Keratinocyte (primary cell): ENCODE data around the gene CAPN1. TPM values are rescaled to one million over a fixed set of nuclear protein-coding genes. Genes with fewer than 3 reads are reported as not detected.
"Not testable (repeated sequence)": the region's sequence is repeated elsewhere in the genome, so short reads cannot be mapped to it uniquely, and the experiment has no call there.

Experiments used
- DNase-seq: peaks from one replicate; pipeline ENCODE4 v3.0.0-alpha.2; 2011; ENCODE audit warnings: low read depth, missing footprints, low spot score
- FAIRE-seq: peaks from 2 replicates; lab custom pipeline; 2011; peaks lifted over from hg19 to GRCh38; lab: Jason Lieb, UNC
- H2AFZ ChIP-seq: 2 replicates; pipeline ENCODE4 v1.6.0; 2012; ENCODE audit warnings: low read length, control low read depth, inconsistent platforms; ENCODE audit not compliant: control insufficient read depth
- H3K27ac ChIP-seq: 2 replicates; pipeline ENCODE4 v1.5.1; 2011; ENCODE audit warnings: low read length; ENCODE audit not compliant: control insufficient read depth, insufficient read depth
- H3K27me3 ChIP-seq: 3 replicates; pipeline ENCODE4 v1.6.0; 2011; ENCODE audit warnings: low read length; ENCODE audit not compliant: control insufficient read depth, insufficient read depth; ENCODE audit errors: extremely low read depth
- H3K36me3 ChIP-seq, 2 experiments: 2 replicates in 1 of 2; 3 replicates in 1 of 2; pipeline ENCODE4 v1.5.1; 2011; ENCODE audit warnings: low read length in 2 of 2, mild to moderate bottlenecking in 1 of 2; ENCODE audit not compliant: control insufficient read depth in 2 of 2, insufficient read depth in 2 of 2; ENCODE audit errors: extremely low read depth in 1 of 2
- H3K4me1 ChIP-seq: 3 replicates; pipeline ENCODE4 v1.5.1; 2011; ENCODE audit warnings: low read length; ENCODE audit not compliant: control insufficient read depth, insufficient read depth; ENCODE audit errors: extremely low read depth
- H3K4me2 ChIP-seq: 3 replicates; pipeline ENCODE4 v1.6.0; 2011; ENCODE audit warnings: low read depth, low read length; ENCODE audit not compliant: control insufficient read depth, insufficient read depth; ENCODE audit errors: extremely low read depth
- H3K4me3 ChIP-seq, 3 experiments: fragments of 200-600 bp in 1 of 3; sonication (generic) in 1 of 3; 2 replicates in 2 of 3; 3 replicates in 1 of 3; pipeline ENCODE4 v1.5.1; 2011 to 2016; ENCODE audit warnings: low read length in 3 of 3, mild to moderate bottlenecking in 3 of 3, control low read depth in 2 of 3, inconsistent platforms in 1 of 3, low read depth in 1 of 3, mixed read lengths in 1 of 3, mixed run types in 1 of 3, moderate library complexity in 1 of 3; ENCODE audit not compliant: control insufficient read depth in 2 of 3, insufficient read depth in 2 of 3; ENCODE audit errors: extremely low read depth in 1 of 3
- H3K79me2 ChIP-seq: 2 replicates; pipeline ENCODE4 v1.6.0; 2012; ENCODE audit warnings: low read length; ENCODE audit not compliant: control insufficient read depth, insufficient read depth
- H3K9ac ChIP-seq: 3 replicates; pipeline ENCODE4 v1.6.0; 2011; ENCODE audit warnings: low read length; ENCODE audit not compliant: control insufficient read depth, insufficient read depth; ENCODE audit errors: extremely low read depth
- H3K9me1 ChIP-seq: 3 replicates; pipeline ENCODE4 v1.6.0; 2011; ENCODE audit warnings: low read length; ENCODE audit not compliant: control insufficient read depth, insufficient read depth; ENCODE audit errors: extremely low read depth
- H3K9me3 ChIP-seq: 2 replicates; pipeline ENCODE4 v1.5.1; 2012; ENCODE audit warnings: low read depth, low read length; ENCODE audit not compliant: control insufficient read depth
- H4K20me1 ChIP-seq: 3 replicates; pipeline ENCODE4 v1.6.0; 2011; ENCODE audit warnings: low read length; ENCODE audit not compliant: control insufficient read depth, insufficient read depth; ENCODE audit errors: extremely low read depth
- EZH2 ChIP-seq: IDR thresholded peaks from one replicate; pipeline ENCODE4 v1.6.1; 2012; ENCODE audit warnings: inconsistent platforms, mild to moderate bottlenecking, low read length, moderate library complexity
- dilution Hi-C: fragments of 300-500 bp; cut with MboI; formaldehyde crosslinking; loops from one replicate; pipeline ENCODE4 v1.7.0; 2020; ENCODE audit warnings: low sequenced_read_pairs; ENCODE audit not compliant: extremely low pct_ligation_motif_present
- polyA plus RNA-seq, 5 experiments: library from polyadenylated mRNA; depleted of rRNA in 3 of 5; stranded (reverse) in 3 of 5; stranded (forward) in 1 of 5; unstranded in 1 of 5; fragments of >200 nt; gene quantifications; 1 replicate in 1 of 5; 2 replicates in 3 of 5; 3 replicates in 1 of 5; pipeline versions ENCODE4 v1.2.1 to v1.2.3, GENCODE V29; 2011 to 2012; ENCODE audit warnings: missing spikeins in 2 of 5, low read depth in 1 of 5, low replicate concordance in 1 of 5
- TF ChIP-seq, protein P1 (sequence below), 3 experiments: IDR thresholded peaks in 1 of 3; conservative IDR thresholded peaks in 1 of 3; optimal IDR thresholded peaks in 1 of 3; 2 replicates in 2 of 3; 3 replicates in 1 of 3; pipeline versions ENCODE3 to v1.5.1; 2011; ENCODE audit warnings: low read length in 3 of 3, mild to moderate bottlenecking in 3 of 3, moderate library complexity in 2 of 3, control low read depth in 1 of 3, inconsistent platforms in 1 of 3; ENCODE audit not compliant: insufficient read depth in 2 of 3; ENCODE audit errors: extremely low read depth in 1 of 3

Gene CAPN1
- polyA plus RNA-seq, 1 donor (not counting 4 experiments of a cell fraction or from before 2014, with no cell fraction given) = 250 TPM

GRCh38 chr11:65148657-65149056 is 33.1 kb upstream of the CAPN1 start:
- no peak for DNase-seq
- no peak overlapping the region for H3K27ac ChIP-seq

GRCh38 chr11:65150131-65150508 is 31.6 kb upstream of the CAPN1 start:
- H3K9me3 ChIP-seq, dilution Hi-C loops, H4K20me1 ChIP-seq, FAIRE-seq, H3K9me1 ChIP-seq, H3K9ac ChIP-seq, H3K36me3 ChIP-seq, H3K27ac ChIP-seq, H3K79me2 ChIP-seq, H2AFZ ChIP-seq, H3K27me3 ChIP-seq, DNase-seq, H3K4me3 ChIP-seq: not testable (repeated sequence)
- Histone ChIP-seq H3K4me1 (peaks cover 15% of the 10 kb centered on the region), H3K4me2 (peak overlapping the region; percentile 83)

More at GRCh38 chr11:65148657-65149056, 33.1 kb upstream of the CAPN1 start:
- Histone ChIP-seq H2AFZ (no peak overlapping the region), H3K9me1 (no peaks in the 10 kb centered on the region), H3K36me3 (no peaks in the 10 kb centered on the region), H3K4me3 (no peak overlapping the region), H3K9ac (no peak overlapping the region), H3K27me3 (no peaks in the 10 kb centered on the region), H3K4me2 (no peak overlapping the region), H4K20me1 (no peaks in the 10 kb centered on the region), H3K4me1 (peaks cover 15% of the 10 kb centered on the region), H3K79me2 (no peaks in the 10 kb centered on the region), H3K9me3 (no peaks in the 10 kb centered on the region)
- FAIRE-seq = no peak
- dilution Hi-C loops = no loop called here
- TF ChIP-seq EZH2 = no peak
- TF ChIP-seq, protein P1, sequence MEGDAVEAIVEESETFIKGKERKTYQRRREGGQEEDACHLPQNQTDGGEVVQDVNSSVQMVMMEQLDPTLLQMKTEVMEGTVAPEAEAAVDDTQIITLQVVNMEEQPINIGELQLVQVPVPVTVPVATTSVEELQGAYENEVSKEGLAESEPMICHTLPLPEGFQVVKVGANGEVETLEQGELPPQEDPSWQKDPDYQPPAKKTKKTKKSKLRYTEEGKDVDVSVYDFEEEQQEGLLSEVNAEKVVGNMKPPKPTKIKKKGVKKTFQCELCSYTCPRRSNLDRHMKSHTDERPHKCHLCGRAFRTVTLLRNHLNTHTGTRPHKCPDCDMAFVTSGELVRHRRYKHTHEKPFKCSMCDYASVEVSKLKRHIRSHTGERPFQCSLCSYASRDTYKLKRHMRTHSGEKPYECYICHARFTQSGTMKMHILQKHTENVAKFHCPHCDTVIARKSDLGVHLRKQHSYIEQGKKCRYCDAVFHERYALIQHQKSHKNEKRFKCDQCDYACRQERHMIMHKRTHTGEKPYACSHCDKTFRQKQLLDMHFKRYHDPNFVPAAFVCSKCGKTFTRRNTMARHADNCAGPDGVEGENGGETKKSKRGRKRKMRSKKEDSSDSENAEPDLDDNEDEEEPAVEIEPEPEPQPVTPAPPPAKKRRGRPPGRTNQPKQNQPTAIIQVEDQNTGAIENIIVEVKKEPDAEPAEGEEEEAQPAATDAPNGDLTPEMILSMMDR (optimal IDR thresholded peaks at IDR 0.05 in 1 of 3, IDR thresholded peaks at IDR 0.05 in 1 of 3, conservative IDR thresholded peaks at IDR 0.05 in 1 of 3; ENCODE audit: extremely low read depth in 1 of 3, insufficient read depth in 2 of 3, low read length in 3 of 3) = no peak
